ENCODE measurements around the gene CXCL6.

Gene CXCL6

DNA sequence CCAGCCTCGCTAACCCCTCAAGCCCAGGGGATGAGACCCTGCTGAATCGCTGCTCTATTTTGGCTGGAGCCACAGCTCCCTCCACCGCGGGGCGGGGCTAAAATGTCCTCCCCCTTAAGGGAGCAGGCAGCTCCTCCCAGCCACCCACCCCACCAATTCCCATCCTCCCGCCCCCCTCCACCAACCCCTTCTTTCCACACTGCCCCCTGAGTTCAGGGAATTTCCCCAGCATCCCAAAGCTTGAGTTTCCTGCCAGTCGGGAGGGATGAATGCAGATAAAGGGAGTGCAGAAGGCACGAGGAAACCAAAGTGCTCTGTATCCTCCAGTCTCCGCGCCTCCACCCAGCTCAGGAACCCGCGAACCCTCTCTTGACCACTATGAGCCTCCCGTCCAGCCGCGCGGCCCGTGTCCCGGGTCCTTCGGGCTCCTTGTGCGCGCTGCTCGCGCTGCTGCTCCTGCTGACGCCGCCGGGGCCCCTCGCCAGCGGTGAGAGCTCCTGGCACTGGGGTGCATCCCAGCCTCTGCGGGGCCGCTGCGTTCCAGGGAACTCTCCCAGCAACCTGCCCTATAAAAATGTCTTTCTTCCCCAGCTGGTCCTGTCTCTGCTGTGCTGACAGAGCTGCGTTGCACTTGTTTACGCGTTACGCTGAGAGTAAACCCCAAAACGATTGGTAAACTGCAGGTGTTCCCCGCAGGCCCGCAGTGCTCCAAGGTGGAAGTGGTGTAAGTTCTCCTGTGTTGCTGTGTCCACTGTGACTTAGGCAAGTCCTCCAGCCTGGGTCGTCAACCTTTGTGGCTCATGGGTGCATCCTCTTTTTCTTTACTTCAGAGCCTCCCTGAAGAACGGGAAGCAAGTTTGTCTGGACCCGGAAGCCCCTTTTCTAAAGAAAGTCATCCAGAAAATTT, at the start of gene CXCL6:
Gene CXCL6, plus strand, starts transcription at position 306 of the 907 bp plus-strand sequence. Its CDS starts 73 bp downstream, at position 379.
- H3K4me3 ChIP-seq (ENCODE audit: low read depth in 1 of 2, low read length in 1 of 2) = peak within 1 kb of the TSS; percentile 64 to 70
- H3K4me1 ChIP-seq (ENCODE audit: control insufficient read depth in 1 of 2, insufficient read depth in 1 of 2, low read depth in 1 of 2, low read length in 1 of 2) = peaks cover 47 to 48% of the 10 kb centered on the region in 2 experiments
- TF ChIP-seq, protein P1, sequence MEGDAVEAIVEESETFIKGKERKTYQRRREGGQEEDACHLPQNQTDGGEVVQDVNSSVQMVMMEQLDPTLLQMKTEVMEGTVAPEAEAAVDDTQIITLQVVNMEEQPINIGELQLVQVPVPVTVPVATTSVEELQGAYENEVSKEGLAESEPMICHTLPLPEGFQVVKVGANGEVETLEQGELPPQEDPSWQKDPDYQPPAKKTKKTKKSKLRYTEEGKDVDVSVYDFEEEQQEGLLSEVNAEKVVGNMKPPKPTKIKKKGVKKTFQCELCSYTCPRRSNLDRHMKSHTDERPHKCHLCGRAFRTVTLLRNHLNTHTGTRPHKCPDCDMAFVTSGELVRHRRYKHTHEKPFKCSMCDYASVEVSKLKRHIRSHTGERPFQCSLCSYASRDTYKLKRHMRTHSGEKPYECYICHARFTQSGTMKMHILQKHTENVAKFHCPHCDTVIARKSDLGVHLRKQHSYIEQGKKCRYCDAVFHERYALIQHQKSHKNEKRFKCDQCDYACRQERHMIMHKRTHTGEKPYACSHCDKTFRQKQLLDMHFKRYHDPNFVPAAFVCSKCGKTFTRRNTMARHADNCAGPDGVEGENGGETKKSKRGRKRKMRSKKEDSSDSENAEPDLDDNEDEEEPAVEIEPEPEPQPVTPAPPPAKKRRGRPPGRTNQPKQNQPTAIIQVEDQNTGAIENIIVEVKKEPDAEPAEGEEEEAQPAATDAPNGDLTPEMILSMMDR (IDR thresholded peaks at IDR 0.05) = peak; percentile 17
- H3K36me3 ChIP-seq = no peaks in the 10 kb centered on the region
- peak within 1 kb of the TSS; percentile 99 for H3K27ac ChIP-seq
- H3K27me3 ChIP-seq = no peaks in the 10 kb centered on the region
- H3K9me3 ChIP-seq = no peaks in the 10 kb centered on the region

DNA sequence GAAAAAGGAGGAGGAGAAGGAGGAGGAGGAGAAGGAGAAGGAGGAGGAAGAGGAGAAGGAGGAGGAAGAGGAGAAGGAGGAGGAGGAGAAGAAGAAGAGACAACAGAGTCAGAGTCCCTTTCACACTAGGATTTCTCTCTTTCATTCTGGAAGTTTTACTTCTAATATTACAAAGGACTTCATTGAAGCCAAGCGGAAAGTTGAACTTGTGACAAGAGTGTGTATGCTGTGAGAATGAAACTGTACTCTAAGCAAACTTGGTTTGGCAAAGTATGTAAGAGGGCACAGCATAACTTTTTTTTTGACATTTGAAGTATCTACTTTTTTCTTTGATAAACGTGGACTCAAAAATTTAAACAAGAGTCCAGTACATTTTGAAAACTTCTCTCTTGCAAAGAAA, 48.1 kb upstream of the CXCL6 start:
- no peaks in the 10 kb centered on the region for H3K36me3 ChIP-seq
- TF ChIP-seq, protein P1 (IDR thresholded peaks at IDR 0.05) = no peak

DNA sequence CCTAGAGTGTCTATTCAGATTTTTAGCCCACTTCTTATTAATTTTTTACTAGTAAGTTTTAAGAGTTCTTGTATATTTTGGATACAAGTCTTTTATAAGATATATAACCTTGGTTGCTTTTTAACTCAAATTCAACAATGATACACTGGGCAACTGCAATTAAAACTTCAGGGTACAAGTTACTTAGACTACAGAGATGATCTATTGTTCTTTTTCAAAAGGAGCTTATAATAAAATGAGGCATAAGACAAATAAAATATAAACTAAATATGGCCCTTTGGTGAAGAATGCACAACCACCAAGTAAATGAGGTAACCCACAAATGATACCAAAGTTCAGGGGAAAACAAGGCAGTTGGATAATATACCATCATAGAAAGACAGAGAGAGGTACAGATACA, 37.6 kb upstream of the CXCL6 start:
- Histone ChIP-seq H3K4me3 (ENCODE audit: low read depth in 1 of 2, low read length in 1 of 2) (no peak overlapping the region), H3K4me1 (ENCODE audit: control insufficient read depth in 1 of 2, insufficient read depth in 1 of 2, low read depth in 1 of 2, low read length in 1 of 2) (no peaks in the 10 kb centered on the region), H3K36me3 (no peaks in the 10 kb centered on the region), H3K27ac (no peak overlapping the region), H3K9me3 (no peaks in the 10 kb centered on the region), H3K27me3 (no peaks in the 10 kb centered on the region)
- TF ChIP-seq, protein P1 (IDR thresholded peaks at IDR 0.05) = no peak

More for the DNA sequence above, 48.1 kb upstream of the CXCL6 start:
- no peaks in the 10 kb centered on the region for H3K4me1 ChIP-seq (ENCODE audit: control insufficient read depth in 1 of 2, insufficient read depth in 1 of 2, low read depth in 1 of 2, low read length in 1 of 2)
- H3K27ac ChIP-seq = no peak overlapping the region
- no peaks in the 10 kb centered on the region for H3K27me3 ChIP-seq
- no peak overlapping the region for H3K4me3 ChIP-seq (ENCODE audit: low read depth in 1 of 2, low read length in 1 of 2)
- no peaks in the 10 kb centered on the region for H3K9me3 ChIP-seq

- Histone ChIP-seq H3K9me3 (no peaks in the 10 kb centered on the region), H3K27me3 (no peaks in the 10 kb centered on the region), H3K4me1 (ENCODE audit: control insufficient read depth in 1 of 2, insufficient read depth in 1 of 2, low read depth in 1 of 2, low read length in 1 of 2) (no peaks in the 10 kb centered on the region), H3K27ac (no peak overlapping the region), H3K4me3 (ENCODE audit: low read depth in 1 of 2, low read length in 1 of 2) (no peak overlapping the region), H3K36me3 (no peaks in the 10 kb centered on the region)
- TF ChIP-seq, protein P1 (IDR thresholded peaks at IDR 0.05) = no peak
Measured at GRCh38 chr4:73800206-73800605, 36.3 kb upstream of the CXCL6 start.

GRCh38 chr4:73801692-73802091, 34.8 kb upstream of the CXCL6 start:
- Histone ChIP-seq H3K4me3 (ENCODE audit: low read depth in 1 of 2, low read length in 1 of 2) (no peak overlapping the region), H3K4me1 (ENCODE audit: control insufficient read depth in 1 of 2, insufficient read depth in 1 of 2, low read depth in 1 of 2, low read length in 1 of 2) (no peaks in the 10 kb centered on the region), H3K27ac (no peak overlapping the region), H3K9me3 (no peaks in the 10 kb centered on the region), H3K27me3 (no peaks in the 10 kb centered on the region), H3K36me3 (no peaks in the 10 kb centered on the region)
- TF ChIP-seq, protein P1 (IDR thresholded peaks at IDR 0.05) = no peak

Measured in neutrophil (primary cell).